H9 (cell line): ENCODE data around the gene ATXN3. TPM values are rescaled to one million over a fixed set of nuclear protein-coding genes. Genes with fewer than 3 reads are reported as not detected.

Source experiments
- DNase-seq: peaks from one replicate; pipeline ENCODE4 v3.0.0-alpha.2; 2017
- H2AFZ ChIP-seq: one replicate; pipeline ENCODE4 v1.6.1; 2013; ENCODE audit warnings: mild to moderate bottlenecking, low read length, control low read depth, moderate library complexity
- H2AK5ac ChIP-seq: 2 replicates; pipeline ENCODE4 v1.6.1; 2013; ENCODE audit warnings: low read length, control low read depth, mixed read lengths; ENCODE audit not compliant: insufficient read length
- H2BK120ac ChIP-seq: one replicate; pipeline ENCODE4 v1.6.1; 2013; ENCODE audit warnings: low read depth, mild to moderate bottlenecking, low read length, control low read depth, inconsistent platforms; ENCODE audit not compliant: poor library complexity, severe bottlenecking
- H2BK12ac ChIP-seq: 2 replicates; pipeline ENCODE4 v1.6.1; 2013; ENCODE audit warnings: low read length, control low read depth, mixed read lengths, low read depth; ENCODE audit not compliant: insufficient read length
- H2BK15ac ChIP-seq: 2 replicates; pipeline ENCODE4 v1.6.1; 2013; ENCODE audit warnings: low read depth, low read length, control low read depth
- H2BK20ac ChIP-seq: one replicate; pipeline ENCODE4 v1.6.1; 2013; ENCODE audit warnings: low read depth, mild to moderate bottlenecking, low read length, control low read depth, inconsistent platforms; ENCODE audit not compliant: poor library complexity, severe bottlenecking
- H2BK5ac ChIP-seq: 2 replicates; pipeline ENCODE4 v1.6.1; 2013; ENCODE audit warnings: low read length, control low read depth, mixed read lengths; ENCODE audit not compliant: insufficient read length
- H3K14ac ChIP-seq: 2 replicates; pipeline ENCODE4 v1.6.1; 2013; ENCODE audit warnings: low read length, control low read depth; ENCODE audit not compliant: insufficient read depth
- H3K18ac ChIP-seq: 2 replicates; pipeline ENCODE4 v1.6.1; 2013; ENCODE audit warnings: low read depth, mild to moderate bottlenecking, mixed read lengths, low read length, control low read depth; ENCODE audit not compliant: insufficient read length
- H3K23ac ChIP-seq: 2 replicates; pipeline ENCODE4 v1.6.1; 2013; ENCODE audit warnings: low read length, control low read depth, mixed read lengths, low read depth; ENCODE audit not compliant: insufficient read length
- H3K23me2 ChIP-seq: 2 replicates; pipeline ENCODE4 v1.6.1; 2013; ENCODE audit warnings: low read depth, mild to moderate bottlenecking, mixed read lengths, low read length, control low read depth; ENCODE audit not compliant: insufficient read length, poor library complexity, severe bottlenecking
- H3K27ac ChIP-seq: 2 replicates; pipeline ENCODE4 v1.5.1; 2013; ENCODE audit warnings: low read length, control low read depth, mixed read lengths, low read depth; ENCODE audit not compliant: insufficient read length
- H3K27me3 ChIP-seq: 2 replicates; pipeline ENCODE4 v1.6.1; 2013; ENCODE audit warnings: low read length, control low read depth, inconsistent platforms; ENCODE audit not compliant: insufficient read depth
- H3K4ac ChIP-seq: 2 replicates; pipeline ENCODE4 v1.6.1; 2013; ENCODE audit warnings: low read depth, mild to moderate bottlenecking, control low read depth, inconsistent platforms, low read length, moderate library complexity
- H3K4me1 ChIP-seq: 2 replicates; pipeline ENCODE4 v1.6.1; 2013; ENCODE audit warnings: low read length, control low read depth, inconsistent platforms; ENCODE audit not compliant: insufficient read depth
- H3K4me2 ChIP-seq: 2 replicates; pipeline ENCODE4 v1.6.1; 2013; ENCODE audit warnings: low read length, control low read depth, mixed read lengths; ENCODE audit not compliant: insufficient read length, insufficient read depth
- H3K56ac ChIP-seq: 2 replicates; pipeline ENCODE4 v1.6.1; 2013; ENCODE audit warnings: low read depth, mild to moderate bottlenecking, mixed read lengths, low read length, control low read depth; ENCODE audit not compliant: insufficient read length
- H3K79me1 ChIP-seq: 2 replicates; pipeline ENCODE4 v1.6.1; 2013; ENCODE audit warnings: low read depth, mild to moderate bottlenecking, moderate library complexity, low read length, control low read depth, inconsistent platforms; ENCODE audit not compliant: insufficient read depth, poor library complexity, severe bottlenecking
- H3K79me2 ChIP-seq: 2 replicates; pipeline ENCODE4 v1.6.1; 2013; ENCODE audit warnings: low read length, control low read depth, inconsistent platforms; ENCODE audit not compliant: insufficient read depth
- H3K9ac ChIP-seq: 2 replicates; pipeline ENCODE4 v1.6.1; 2013; ENCODE audit warnings: low read length, control low read depth, mixed read lengths; ENCODE audit not compliant: insufficient read length; ENCODE audit errors: extremely low read depth
- H3K9me3 ChIP-seq: one replicate; pipeline ENCODE4 v1.6.1; 2013; ENCODE audit warnings: low read depth, low read length, inconsistent platforms; ENCODE audit not compliant: control insufficient read depth
- H3T11ph ChIP-seq: one replicate; pipeline ENCODE4 v1.6.1; 2013; ENCODE audit warnings: mild to moderate bottlenecking, low read length, control low read depth, inconsistent platforms
- H4K20me1 ChIP-seq: one replicate; pipeline ENCODE4 v1.6.1; 2013; ENCODE audit not compliant: control insufficient read depth, insufficient read length, insufficient read depth
- H4K5ac ChIP-seq: 2 replicates; pipeline ENCODE4 v1.6.1; 2013; ENCODE audit warnings: low read depth, mild to moderate bottlenecking, mixed read lengths, low read length, control low read depth; ENCODE audit not compliant: insufficient read length
- H4K8ac ChIP-seq: replicated peaks from 2 replicates; pipeline ENCODE4 v1.6.1; 2013; ENCODE audit warnings: low read length, control low read depth, mixed read lengths, low read depth; ENCODE audit not compliant: insufficient read length
- H4K91ac ChIP-seq: 2 replicates; pipeline ENCODE4 v1.6.1; 2013; ENCODE audit warnings: low read depth, mild to moderate bottlenecking, moderate library complexity, mixed read lengths, low read length, control low read depth; ENCODE audit not compliant: insufficient read length
- H3K27ac Mint-ChIP-seq, 3 experiments: 2 replicates in 2 of 3; 3 replicates in 1 of 3; pipeline ENCODE4 v1.8.0; 2020 to 2021; ENCODE audit warnings: mixed read lengths in 3 of 3, mild to moderate bottlenecking in 1 of 3, moderate library complexity in 1 of 3
- H3K27me3 Mint-ChIP-seq: 2 replicates; pipeline ENCODE4 v1.8.0; 2021; ENCODE audit warnings: low read depth, mild to moderate bottlenecking, moderate library complexity, mixed read lengths
- H3K36me3 Mint-ChIP-seq, 3 experiments: 2 replicates in 2 of 3; 3 replicates in 1 of 3; pipeline ENCODE4 v1.8.0; 2020 to 2021; ENCODE audit warnings: low read depth in 3 of 3, mixed read lengths in 3 of 3; ENCODE audit not compliant: insufficient read depth in 1 of 3
- H3K4me1 Mint-ChIP-seq, 2 experiments: 2 replicates each; pipeline ENCODE4 v1.8.0; 2020; ENCODE audit warnings: mixed read lengths in 2 of 2
- H3K4me3 Mint-ChIP-seq, 2 experiments: 2 replicates in 1 of 2; 3 replicates in 1 of 2; pipeline ENCODE4 v1.8.0; 2020 to 2021; ENCODE audit warnings: mild to moderate bottlenecking in 2 of 2, mixed read lengths in 2 of 2, moderate library complexity in 1 of 2
- H3K9me3 Mint-ChIP-seq, 2 experiments: 2 replicates in 1 of 2; 3 replicates in 1 of 2; pipeline ENCODE4 v1.8.0; 2020; ENCODE audit warnings: mild to moderate bottlenecking in 2 of 2, mixed read lengths in 2 of 2, moderate library complexity in 1 of 2
- CTCF ChIP-seq: fragments of 200-600 bp; sonication (generic); conservative IDR thresholded peaks from 3 replicates; pipeline ENCODE4 v1.8.0; 2021; ENCODE audit warnings: antibody characterized with exemption, mild to moderate bottlenecking
- WGBS: extraction: QIAGEN DNeasy Blood & Tissue Kit; methylation state at CpG from one replicate; pipeline ENCODE4 v1.1.7; 2013; ENCODE audit warnings: missing lambda C conversion rate, low lambda C conversion rate, mixed read lengths; ENCODE audit not compliant: insufficient read length; ENCODE audit errors: extremely low coverage; 5-methylcytosine and 5-hydroxymethylcytosine counted together
- total RNA-seq: library from RNA; stranded (reverse); gene quantifications from 2 replicates; pipeline ENCODE4 v1.2.1, GENCODE V29; 2021

The ATXN3 gene
- total RNA-seq, 1 experiment from 2014 or later = 29.7 TPM

GRCh38 chr14:92121207-92121669, 14.9 kb upstream of the ATXN3 start:
- Histone ChIP-seq H3K27ac (no peak overlapping the region), H3K79me1 (no peaks in the 10 kb centered on the region), H4K8ac (no peak overlapping the region), H3K14ac (peak overlapping the region; percentile 95), H3K4me1 (no peaks in the 10 kb centered on the region), H2BK20ac (no peak overlapping the region), H3K18ac (peak overlapping the region; percentile 87), H3T11ph (no peak overlapping the region), H3K23me2 (peaks cover 7% of the 10 kb centered on the region), H3K23ac (no peak overlapping the region), H4K5ac (no peak overlapping the region), H3K9me3 (no peaks in the 10 kb centered on the region), H2AFZ (no peak overlapping the region), H2BK120ac (no peak overlapping the region), H2BK12ac (no peak overlapping the region), H3K79me2 (no peaks in the 10 kb centered on the region; the same call in 1 of the 2 replicates), H3K4ac (no peak overlapping the region), H3K56ac (peak overlapping the region; percentile 77), H4K20me1 (peaks cover 3% of the 10 kb centered on the region), H3K27me3 (no peaks in the 10 kb centered on the region), H2BK15ac (no peak overlapping the region), H2AK5ac (no peak overlapping the region), H4K91ac (no peak overlapping the region), H3K4me2 (peak overlapping the region; percentile 58), H3K9ac (peak overlapping the region; percentile 99), H2BK5ac (no peak overlapping the region)
- no peak for TF ChIP-seq CTCF
- Mint-ChIP-seq H3K27ac (peak overlapping the region; percentile 100), H3K36me3 (peaks cover 17 to 46% (median 43%) of the 10 kb centered on the region in 3 experiments; a peak in 6 of 7 replicates), H3K4me3 (peak overlapping the region; percentile 93 to 98), H3K27me3 (no peaks in the 10 kb centered on the region; the same call in 1 of the 2 replicates), H3K9me3 (peaks cover 0 to 2% of the 10 kb centered on the region in 2 experiments; a peak in 2 of 5 replicates), H3K4me1 (peaks cover 15 to 20% of the 10 kb centered on the region in 2 experiments)
- no CpG with 5 or more reads among the region's 36 CpGs for WGBS
- no peak for DNase-seq
